CD8-positive, alpha-beta memory T cell (primary cell): Measurements from ENCODE around the gene RAB11FIP4. TPM values are rescaled to one million over a fixed set of nuclear protein-coding genes. Genes with fewer than 3 reads are reported as not detected.

Source experiments
- CTCF ChIA-PET: fragments of 350-600 bp; sonication (Branson Sonifier 250); formaldehyde crosslinking; loops from one replicate; lab custom pipeline; 2021; ENCODE audit warnings: antibody characterized with exemption; lab: Charles Lee
- POLR2A ChIA-PET: fragments of 350-600 bp; sonication (Branson Sonifier 250); formaldehyde crosslinking; loops from one replicate; lab custom pipeline; 2021; ENCODE audit warnings: antibody characterized with exemption; lab: Charles Lee
- DNase-seq, 5 donors: peaks; one replicate each; pipeline versions ENCODE4 v3.0.0 to v3.0.0-alpha.2; 2020 to 2022; ENCODE audit warnings: mixed read lengths in 1 of 5
- H3K27ac ChIP-seq: one replicate; pipeline ENCODE4 v1.7.0; 2013; ENCODE audit warnings: low read depth, mild to moderate bottlenecking, low read length, moderate library complexity
- H3K27me3 ChIP-seq: 2 replicates; pipeline ENCODE4 v1.7.0; 2013; ENCODE audit warnings: low read length, mild to moderate bottlenecking; ENCODE audit not compliant: insufficient read depth, poor library complexity, severe bottlenecking
- H3K36me3 ChIP-seq: 2 replicates; pipeline ENCODE4 v1.7.0; 2013; ENCODE audit warnings: mild to moderate bottlenecking, low read length, moderate library complexity; ENCODE audit not compliant: insufficient read depth
- H3K4me1 ChIP-seq: 2 replicates; pipeline ENCODE4 v1.7.0; 2013; ENCODE audit warnings: mild to moderate bottlenecking, low read length, moderate library complexity; ENCODE audit not compliant: insufficient read depth
- H3K4me3 ChIP-seq: 2 replicates; pipeline ENCODE4 v1.7.0; 2013; ENCODE audit warnings: mild to moderate bottlenecking, low read length
- H3K9me3 ChIP-seq: 2 replicates; pipeline ENCODE4 v1.7.0; 2013; ENCODE audit warnings: mild to moderate bottlenecking, low read length
- H3K27ac Mint-ChIP-seq, 8 donors: one replicate each; pipeline ENCODE4 v1.8.0; 2020 to 2021; ENCODE audit warnings: mixed read lengths in 8 of 8, mild to moderate bottlenecking in 6 of 8, inconsistent platforms in 3 of 8, moderate library complexity in 3 of 8
- H3K27me3 Mint-ChIP-seq, 2 donors: one replicate each; pipeline ENCODE4 v1.8.0; 2020 to 2021; ENCODE audit warnings: mixed read lengths in 2 of 2, mild to moderate bottlenecking in 1 of 2, moderate library complexity in 1 of 2
- H3K36me3 Mint-ChIP-seq, 3 donors: one replicate each; pipeline ENCODE4 v1.8.0; 2020 to 2021; ENCODE audit warnings: mixed read lengths in 3 of 3, inconsistent platforms in 1 of 3, mild to moderate bottlenecking in 1 of 3
- H3K4me1 Mint-ChIP-seq, 3 donors: one replicate each; pipeline ENCODE4 v1.8.0; 2020 to 2021; ENCODE audit warnings: mixed read lengths in 3 of 3, inconsistent platforms in 1 of 3, mild to moderate bottlenecking in 1 of 3
- H3K4me3 Mint-ChIP-seq, 7 donors: one replicate each; pipeline ENCODE4 v1.8.0; 2020 to 2021; ENCODE audit warnings: mixed read lengths in 7 of 7, mild to moderate bottlenecking in 6 of 7, moderate library complexity in 4 of 7, inconsistent platforms in 2 of 7
- H3K9me3 Mint-ChIP-seq, 5 donors: one replicate each; pipeline ENCODE4 v1.8.0; 2020 to 2022; ENCODE audit warnings: mixed read lengths in 5 of 5, mild to moderate bottlenecking in 3 of 5, moderate library complexity in 2 of 5, inconsistent platforms in 1 of 5
- polyA plus RNA-seq: library from polyadenylated mRNA; unstranded; fragments of 300-500 nt; fragmentation: Illumina TruSeq; gene quantifications from one replicate; pipeline ENCODE4 v1.2.3, GENCODE V29; 2021
- total RNA-seq, 2 experiments: library from RNA; stranded (reverse); gene quantifications; one replicate each; pipeline ENCODE4 v1.2.3, GENCODE V29; 2021

The RAB11FIP4 gene
- total and polyA plus RNA-seq, 3 experiments from 2014 or later = 15.1 to 26.8 (median 17.4) TPM

- Histone ChIP-seq H3K4me3 (no peak overlapping the region), H3K9me3 (no peaks in the 10 kb centered on the region), H3K27me3 (no peaks in the 10 kb centered on the region), H3K4me1 (no peaks in the 10 kb centered on the region), H3K36me3 (peaks cover 2% of the 10 kb centered on the region), H3K27ac (no peak overlapping the region)
- Mint-ChIP-seq H3K9me3 (no peaks in the 10 kb centered on the region), H3K36me3 (peaks cover 3 to 51% (median 11%) of the 10 kb centered on the region in 3 donors), H3K4me3 (no peak overlapping the region), H3K27ac (no peak overlapping the region), H3K4me1 (peaks cover under 1 to 7% (median 4%) of the 10 kb centered on the region in 3 donors), H3K27me3 (no peaks in the 10 kb centered on the region)
- CTCF ChIA-PET = no interaction called here
- POLR2A ChIA-PET = no interaction called here
- DNase-seq = no peak
Observed at GRCh38 chr17:31366088-31366487, 25.4 kb upstream of the RAB11FIP4 start.

DNA sequence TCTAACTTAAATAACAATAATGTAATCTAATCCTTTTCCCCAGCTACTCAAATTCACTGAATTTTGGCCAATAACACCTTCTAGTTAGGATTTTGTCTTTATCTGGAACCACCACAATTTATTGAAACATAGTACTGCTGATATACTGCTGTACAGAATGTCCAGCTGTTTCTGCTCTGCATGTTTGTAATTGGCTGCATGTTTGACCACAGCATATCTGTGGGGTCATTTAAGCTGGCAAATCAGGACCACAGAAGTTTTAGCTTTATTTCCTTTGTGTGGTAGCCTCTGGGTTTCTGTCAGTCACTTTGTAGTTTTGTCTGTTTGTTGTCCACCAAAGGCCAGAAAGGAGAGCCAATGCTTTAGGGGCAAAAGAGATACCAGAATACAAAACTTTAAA is 22.2 kb upstream of the RAB11FIP4 start:
- peak overlapping the region in 2 of 8 donors; percentile 51 to 59 for H3K27ac Mint-ChIP-seq
- no peaks in the 10 kb centered on the region for H3K9me3 Mint-ChIP-seq
- H3K4me3 Mint-ChIP-seq = no peak overlapping the region
- DNase-seq = no peak
- H3K9me3 ChIP-seq = no peaks in the 10 kb centered on the region
- H3K36me3 Mint-ChIP-seq = peaks cover 0 to 39% (median 4%) of the 10 kb centered on the region in 3 donors
- peaks cover 4 to 24% (median 23%) of the 10 kb centered on the region in 3 donors for H3K4me1 Mint-ChIP-seq
- no peaks in the 10 kb centered on the region for H3K36me3 ChIP-seq
- ChIA-PET POLR2A (no interaction called here), CTCF (no interaction called here)
- H3K4me1 ChIP-seq = no peaks in the 10 kb centered on the region
- no peaks in the 10 kb centered on the region for H3K27me3 ChIP-seq
- no peak overlapping the region for H3K4me3 ChIP-seq
- no peak overlapping the region for H3K27ac ChIP-seq
- H3K27me3 Mint-ChIP-seq = no peaks in the 10 kb centered on the region

DNA sequence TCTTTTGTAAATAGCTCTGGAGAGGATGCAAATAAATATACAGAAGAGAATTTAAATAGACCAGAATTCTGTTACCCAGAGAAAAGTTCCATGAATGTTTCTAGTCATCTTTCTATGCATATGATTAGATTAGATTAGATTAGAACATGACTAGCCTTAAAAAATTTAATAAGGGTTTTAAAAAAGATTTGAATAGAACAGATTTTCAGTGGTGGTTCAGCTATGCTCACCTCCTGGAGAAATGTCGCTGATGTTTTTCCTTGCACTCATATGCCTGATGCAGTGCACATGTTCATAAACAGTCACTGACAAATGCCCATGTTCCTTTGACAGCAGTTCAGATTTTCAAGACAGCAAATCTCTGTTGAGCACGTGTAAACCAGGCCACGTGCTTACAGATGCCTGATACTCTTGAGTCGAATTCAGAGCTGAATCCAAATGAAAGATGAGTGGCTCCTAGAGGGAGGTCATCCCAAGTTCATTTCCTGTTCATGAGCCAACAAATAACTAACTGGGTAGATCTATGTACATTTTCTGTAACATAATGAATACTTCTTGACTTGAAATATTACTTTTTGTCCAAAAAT is 19.9 kb upstream of the RAB11FIP4 start:
- Mint-ChIP-seq H3K36me3 (peaks cover 0 to 41% (median 9%) of the 10 kb centered on the region in 3 donors), H3K9me3 (no peaks in the 10 kb centered on the region), H3K4me3 (no peak overlapping the region), H3K27ac (peak overlapping the region in 2 of 8 donors; percentile 6 to 9), H3K27me3 (no peaks in the 10 kb centered on the region), H3K4me1 (peaks cover 4 to 24% (median 23%) of the 10 kb centered on the region in 3 donors)
- no peak for DNase-seq
- POLR2A ChIA-PET = no interaction called here
- Histone ChIP-seq H3K27ac (no peak overlapping the region), H3K27me3 (no peaks in the 10 kb centered on the region), H3K36me3 (no peaks in the 10 kb centered on the region), H3K4me3 (no peak overlapping the region), H3K9me3 (no peaks in the 10 kb centered on the region), H3K4me1 (no peaks in the 10 kb centered on the region)
- CTCF ChIA-PET = interaction anchor here (1.0 to 2.6 kb wide), 2 partner anchors 60 to 105 kb away, joined by 4 to 12 read pairs; no protein-coding TSS in a partner anchor

GRCh38 chr17:31373150-31374093 is 18.1 kb upstream of the RAB11FIP4 start:
- Mint-ChIP-seq H3K27ac (peak overlapping the region in 2 of 8 donors; percentile 10 to 24), H3K36me3 (peaks cover 0 to 39% (median 16%) of the 10 kb centered on the region in 3 donors), H3K9me3 (no peaks in the 10 kb centered on the region), H3K4me3 (no peak overlapping the region), H3K4me1 (peaks cover 4 to 24% (median 23%) of the 10 kb centered on the region in 3 donors), H3K27me3 (no peaks in the 10 kb centered on the region)
- POLR2A ChIA-PET = no interaction called here
- no peak overlapping the region for H3K27ac ChIP-seq
- DNase-seq = peak in 2 of 5 donors; percentile 36 to 57
- no peak overlapping the region for H3K4me3 ChIP-seq
- no peaks in the 10 kb centered on the region for H3K9me3 ChIP-seq
- CTCF ChIA-PET = interaction anchor here (1.5 to 2.6 kb wide), 4 partner anchors 11 to 361 kb away, joined by 3 to 12 read pairs (median 4); no protein-coding TSS in a partner anchor
- no peaks in the 10 kb centered on the region for H3K36me3 ChIP-seq
- H3K27me3 ChIP-seq = no peaks in the 10 kb centered on the region
- H3K4me1 ChIP-seq = no peaks in the 10 kb centered on the region

DNA sequence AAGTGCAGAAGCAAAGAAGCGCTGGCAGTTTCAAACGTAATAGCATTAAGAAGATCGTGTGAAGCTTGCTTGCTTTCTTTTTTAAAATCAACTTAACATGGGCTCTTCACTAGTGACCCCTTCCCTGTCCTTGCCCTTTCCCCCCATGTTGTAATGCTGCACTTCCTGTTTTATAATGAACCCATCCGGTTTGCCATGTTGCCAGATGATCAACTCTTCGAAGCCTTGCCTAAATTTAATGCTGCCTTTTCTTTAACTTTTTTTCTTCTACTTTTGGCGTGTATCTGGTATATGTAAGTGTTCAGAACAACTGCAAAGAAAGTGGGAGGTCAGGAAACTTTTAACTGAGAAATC is 17.4 kb upstream of the RAB11FIP4 start:
- DNase-seq = no peak
- H3K4me1 Mint-ChIP-seq = peaks cover 4 to 24% (median 23%) of the 10 kb centered on the region in 3 donors
- no peaks in the 10 kb centered on the region for H3K9me3 Mint-ChIP-seq
- no peak overlapping the region for H3K27ac ChIP-seq
- no peaks in the 10 kb centered on the region for H3K36me3 ChIP-seq
- peaks cover 0 to 35% (median 16%) of the 10 kb centered on the region in 3 donors for H3K36me3 Mint-ChIP-seq
- H3K9me3 ChIP-seq = no peaks in the 10 kb centered on the region
- H3K4me3 Mint-ChIP-seq = no peak overlapping the region
- no peak overlapping the region for H3K4me3 ChIP-seq
- no peaks in the 10 kb centered on the region for H3K27me3 ChIP-seq
- CTCF ChIA-PET = interaction anchor here (1.1 kb wide), 1 partner anchor 158 kb away, joined by 3 read pairs; no protein-coding TSS in a partner anchor
- H3K4me1 ChIP-seq = no peaks in the 10 kb centered on the region
- no peak overlapping the region for H3K27ac Mint-ChIP-seq
- POLR2A ChIA-PET = no interaction called here
- no peaks in the 10 kb centered on the region for H3K27me3 Mint-ChIP-seq

GRCh38 chr17:31374503-31374902 is 17.0 kb upstream of the RAB11FIP4 start:
- POLR2A ChIA-PET = interaction anchor here (0.5 kb wide), 1 partner anchor 56 kb away, joined by 3 read pairs; no protein-coding TSS in a partner anchor
- H3K4me3 Mint-ChIP-seq = no peak overlapping the region

GRCh38 chr17:31378638-31379037 is 12.8 kb upstream of the RAB11FIP4 start:
- Mint-ChIP-seq H3K27me3 (no peaks in the 10 kb centered on the region), H3K4me1 (no peaks in the 10 kb centered on the region), H3K36me3 (peaks cover 0 to 26% (median 19%) of the 10 kb centered on the region in 3 donors), H3K27ac (no peak overlapping the region), H3K9me3 (no peaks in the 10 kb centered on the region), H3K4me3 (no peak overlapping the region)
- no peak for DNase-seq
- H3K4me3 ChIP-seq = no peak overlapping the region
- H3K27me3 ChIP-seq = no peaks in the 10 kb centered on the region
- H3K27ac ChIP-seq = no peak overlapping the region
- CTCF ChIA-PET = interaction anchor here (1.4 kb wide), 1 partner anchor 10 kb away, joined by 6 read pairs; no protein-coding TSS in a partner anchor
- H3K4me1 ChIP-seq = no peaks in the 10 kb centered on the region
- POLR2A ChIA-PET = no interaction called here
- H3K36me3 ChIP-seq = no peaks in the 10 kb centered on the region
- H3K9me3 ChIP-seq = no peaks in the 10 kb centered on the region

More at GRCh38 chr17:31374503-31374902, 17.0 kb upstream of the RAB11FIP4 start:
- Histone ChIP-seq H3K36me3 (no peaks in the 10 kb centered on the region), H3K27ac (no peak overlapping the region), H3K4me1 (no peaks in the 10 kb centered on the region), H3K4me3 (no peak overlapping the region), H3K27me3 (no peaks in the 10 kb centered on the region), H3K9me3 (no peaks in the 10 kb centered on the region)
- CTCF ChIA-PET = interaction anchor here (1.1 kb wide), 1 partner anchor 159 kb away, joined by 3 read pairs; no protein-coding TSS in a partner anchor
- Mint-ChIP-seq H3K36me3 (peaks cover 0 to 35% (median 16%) of the 10 kb centered on the region in 3 donors), H3K27ac (no peak overlapping the region), H3K4me1 (peaks cover 4 to 24% (median 21%) of the 10 kb centered on the region in 3 donors), H3K27me3 (no peaks in the 10 kb centered on the region), H3K9me3 (no peaks in the 10 kb centered on the region)
- DNase-seq = no peak
